GM12878 (cell line): Measurements from ENCODE around the gene AKAP9. TPM values are rescaled to one million over a fixed set of nuclear protein-coding genes. Genes with fewer than 3 reads are reported as not detected.

Experiments
- ATAC-seq: fragments of 200-7000 bp; cut with Tn5 transposase; 3 replicates; pipeline ENCODE4 v1.9.1; 2020; ENCODE audit warnings: mild to moderate bottlenecking, moderate library complexity
- BruUV-seq: library from RNA; stranded (reverse); fragments of 400-500 nt; replicated peaks from 2 replicates; lab custom pipeline; 2021; lab: Mats Ljungman, UMichigan
- CTCF ChIA-PET: fragments of 300-600 bp; sonication (Branson Sonifier 250); formaldehyde crosslinking; extraction: SDS; loops from one replicate; lab custom pipeline; 2021; ENCODE audit warnings: inconsistent platforms; lab: Yijun Ruan, JAX
- POLR2A ChIA-PET: fragments of 350-600 bp; formaldehyde crosslinking; extraction: SDS; loops from one replicate; lab custom pipeline; 2021; ENCODE audit warnings: inconsistent platforms; lab: Charles Lee
- RAD21 ChIA-PET: fragments of 300-600 bp; sonication (Branson Sonifier 250); formaldehyde crosslinking; loops from one replicate; lab custom pipeline; 2023; ENCODE audit warnings: antibody characterized with exemption; ENCODE audit not compliant: unreplicated experiment; lab: Charles Lee
- SMC1A ChIA-PET: fragments of 300-600 bp; sonication (Branson Sonifier 250); formaldehyde crosslinking; loops from one replicate; lab custom pipeline; 2023; ENCODE audit not compliant: unreplicated experiment, uncharacterized antibody; lab: Charles Lee
- DNase-seq: peaks from one replicate; pipeline ENCODE4 v3.0.0-alpha.2; 2011; ENCODE audit warnings: low read depth, low spot score
- FAIRE-seq: peaks from 3 replicates; lab custom pipeline; 2011; peaks lifted over from hg19 to GRCh38; lab: Jason Lieb, UNC
- H2AFZ ChIP-seq: 2 replicates; pipeline ENCODE4 v1.6.0; 2011; ENCODE audit warnings: low read depth, low read length, control low read depth; ENCODE audit not compliant: control insufficient read depth
- H3K27ac ChIP-seq: 2 replicates; pipeline ENCODE4 v1.5.1; 2011; ENCODE audit warnings: control low read depth; ENCODE audit not compliant: control insufficient read depth, insufficient read depth
- H3K27me3 ChIP-seq, 2 experiments: replicated peaks in 1 of 2; 2 replicates each; pipeline versions ENCODE4 v1.6.0 to v1.6.1; 2011; ENCODE audit warnings: low read length in 1 of 2; ENCODE audit not compliant: control insufficient read depth in 2 of 2, insufficient read depth in 2 of 2
- H3K36me3 ChIP-seq, 2 experiments: 2 replicates each; pipeline ENCODE4 v1.5.1; 2011; ENCODE audit warnings: low read length in 1 of 2; ENCODE audit not compliant: control insufficient read depth in 2 of 2, insufficient read depth in 2 of 2
- H3K4me1 ChIP-seq: 2 replicates; pipeline ENCODE4 v1.6.1; 2011; ENCODE audit warnings: mild to moderate bottlenecking, low read length, moderate library complexity, mixed read lengths; ENCODE audit not compliant: control insufficient read depth, insufficient read depth
- H3K4me2 ChIP-seq: 2 replicates; pipeline ENCODE4 v1.6.0; 2011; ENCODE audit warnings: control low read depth; ENCODE audit not compliant: control insufficient read depth, insufficient read depth
- H3K4me3 ChIP-seq: fragments of 200-600 bp; sonication (generic); 2 replicates; pipeline ENCODE4 v1.5.1; 2016
- H3K79me2 ChIP-seq: 2 replicates; pipeline ENCODE4 v1.6.0; 2011; ENCODE audit warnings: low read length; ENCODE audit not compliant: control insufficient read depth, insufficient read depth
- H3K9ac ChIP-seq: 2 replicates; pipeline ENCODE4 v1.8.0; 2011; ENCODE audit warnings: low read length, control low read depth, mixed read lengths; ENCODE audit not compliant: control insufficient read depth, insufficient read depth
- H3K9me3 ChIP-seq: replicated peaks from 3 replicates; pipeline ENCODE4 v1.5.1; 2011; ENCODE audit warnings: mild to moderate bottlenecking, low read length; ENCODE audit not compliant: control insufficient read depth, insufficient read depth
- H4K20me1 ChIP-seq: 2 replicates; pipeline ENCODE4 v1.6.0; 2011; ENCODE audit not compliant: control insufficient read depth, insufficient read depth
- NFYB ChIP-seq: IDR thresholded peaks from 2 replicates; pipeline ENCODE4 v1.6.1; 2011; ENCODE audit warnings: low read depth, mild to moderate bottlenecking, low read length, improper control_type of control experiment, moderate library complexity; ENCODE audit not compliant: insufficient read depth
- ZNF207 ChIP-seq: fragments of 450-650 bp; IDR thresholded peaks from 2 replicates; pipeline ENCODE4 v1.6.1; 2014; ENCODE audit warnings: antibody characterized with exemption, mild to moderate bottlenecking, borderline replicate concordance
- WGBS: methylation state at CpG from one replicate; pipeline ENCODE4 v1.1.6; 2016; ENCODE audit warnings: low lambda C conversion rate; ENCODE audit not compliant: insufficient replicate concordance, insufficient coverage; ENCODE audit errors: missing lambda C conversion rate; 5-methylcytosine and 5-hydroxymethylcytosine counted together
- in situ Hi-C: fragments of 300-500 bp; cut with MboI; formaldehyde crosslinking; loops from 9 replicates; pipeline ENCODE4 v1.14.3; 2018; ENCODE audit warnings: mixed read lengths
- intact Hi-C: fragments of 100-400 bp; cut with micrococcal nuclease; formaldehyde crosslinking; loops from one replicate; pipeline ENCODE4 v1.14.2; 2022; ENCODE audit not compliant: unreplicated experiment
- polyA plus RNA-seq, 11 experiments: library from polyadenylated mRNA; depleted of rRNA in 4 of 11; unstranded in 6 of 11; stranded (reverse) in 5 of 11; fragments of >200 nt; fragmentation: Nextera tagmentation in 4 of 11; fragmentation: Illumina TruSeq in 1 of 11; extraction: Ambion mirVana in 4 of 11; extraction: Trizol in 1 of 11; gene quantifications; 1 replicate in 1 of 11; 2 replicates in 10 of 11; pipeline versions ENCODE4 v1.2.1 to v1.2.3, GENCODE V29; 2011 to 2016; ENCODE audit warnings: inconsistent platforms in 2 of 11, missing spikeins in 2 of 11, low read depth in 1 of 11
- total RNA-seq, 4 experiments: library from RNA; depleted of rRNA in 3 of 4; stranded (reverse); fragments of >200 nt in 3 of 4; fragmentation: Illumina TruSeq in 1 of 4; extraction: Trizol in 1 of 4; gene quantifications; 2 replicates each; pipeline versions ENCODE4 v1.2.1 to v1.2.3, GENCODE V29; 2013 to 2021
- TF ChIP-seq, protein P1 (sequence below): IDR thresholded peaks from 2 replicates; pipeline ENCODE4 v1.6.1; 2012; ENCODE audit warnings: improper control_type of control experiment, low read depth, low read length; ENCODE audit not compliant: insufficient replicate concordance

The AKAP9 gene
- total and polyA plus RNA-seq, 10 of the 15 experiments (the other 5 are each of a cell fraction or from before 2014, with no cell fraction given) = 21.1 to 62.8 (median 31.6) TPM

DNA sequence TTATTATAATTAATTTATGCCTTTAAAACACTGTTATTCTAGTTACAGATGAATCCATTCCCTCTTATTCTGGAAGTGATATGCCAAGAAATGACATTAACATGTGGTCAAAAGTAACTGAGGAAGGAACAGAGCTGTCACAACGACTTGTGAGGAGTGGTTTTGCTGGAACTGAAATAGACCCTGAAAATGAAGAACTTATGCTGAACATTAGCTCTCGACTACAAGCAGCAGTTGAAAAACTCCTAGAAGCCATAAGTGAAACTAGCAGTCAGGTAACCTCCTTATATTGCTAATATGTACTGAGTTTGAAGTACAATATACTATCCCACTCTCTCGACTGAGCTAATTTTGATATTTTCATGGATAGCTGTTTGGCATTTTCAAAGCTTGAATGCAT lies 112.0 kb downstream of the AKAP9 start (continued):
- TF ChIP-seq, protein P1, sequence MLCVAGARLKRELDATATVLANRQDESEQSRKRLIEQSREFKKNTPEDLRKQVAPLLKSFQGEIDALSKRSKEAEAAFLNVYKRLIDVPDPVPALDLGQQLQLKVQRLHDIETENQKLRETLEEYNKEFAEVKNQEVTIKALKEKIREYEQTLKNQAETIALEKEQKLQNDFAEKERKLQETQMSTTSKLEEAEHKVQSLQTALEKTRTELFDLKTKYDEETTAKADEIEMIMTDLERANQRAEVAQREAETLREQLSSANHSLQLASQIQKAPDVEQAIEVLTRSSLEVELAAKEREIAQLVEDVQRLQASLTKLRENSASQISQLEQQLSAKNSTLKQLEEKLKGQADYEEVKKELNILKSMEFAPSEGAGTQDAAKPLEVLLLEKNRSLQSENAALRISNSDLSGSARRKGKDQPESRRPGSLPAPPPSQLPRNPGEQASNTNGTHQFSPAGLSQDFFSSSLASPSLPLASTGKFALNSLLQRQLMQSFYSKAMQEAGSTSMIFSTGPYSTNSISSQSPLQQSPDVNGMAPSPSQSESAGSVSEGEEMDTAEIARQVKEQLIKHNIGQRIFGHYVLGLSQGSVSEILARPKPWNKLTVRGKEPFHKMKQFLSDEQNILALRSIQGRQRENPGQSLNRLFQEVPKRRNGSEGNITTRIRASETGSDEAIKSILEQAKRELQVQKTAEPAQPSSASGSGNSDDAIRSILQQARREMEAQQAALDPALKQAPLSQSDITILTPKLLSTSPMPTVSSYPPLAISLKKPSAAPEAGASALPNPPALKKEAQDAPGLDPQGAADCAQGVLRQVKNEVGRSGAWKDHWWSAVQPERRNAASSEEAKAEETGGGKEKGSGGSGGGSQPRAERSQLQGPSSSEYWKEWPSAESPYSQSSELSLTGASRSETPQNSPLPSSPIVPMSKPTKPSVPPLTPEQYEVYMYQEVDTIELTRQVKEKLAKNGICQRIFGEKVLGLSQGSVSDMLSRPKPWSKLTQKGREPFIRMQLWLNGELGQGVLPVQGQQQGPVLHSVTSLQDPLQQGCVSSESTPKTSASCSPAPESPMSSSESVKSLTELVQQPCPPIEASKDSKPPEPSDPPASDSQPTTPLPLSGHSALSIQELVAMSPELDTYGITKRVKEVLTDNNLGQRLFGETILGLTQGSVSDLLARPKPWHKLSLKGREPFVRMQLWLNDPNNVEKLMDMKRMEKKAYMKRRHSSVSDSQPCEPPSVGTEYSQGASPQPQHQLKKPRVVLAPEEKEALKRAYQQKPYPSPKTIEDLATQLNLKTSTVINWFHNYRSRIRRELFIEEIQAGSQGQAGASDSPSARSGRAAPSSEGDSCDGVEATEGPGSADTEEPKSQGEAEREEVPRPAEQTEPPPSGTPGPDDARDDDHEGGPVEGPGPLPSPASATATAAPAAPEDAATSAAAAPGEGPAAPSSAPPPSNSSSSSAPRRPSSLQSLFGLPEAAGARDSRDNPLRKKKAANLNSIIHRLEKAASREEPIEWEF = no peak

DNA sequence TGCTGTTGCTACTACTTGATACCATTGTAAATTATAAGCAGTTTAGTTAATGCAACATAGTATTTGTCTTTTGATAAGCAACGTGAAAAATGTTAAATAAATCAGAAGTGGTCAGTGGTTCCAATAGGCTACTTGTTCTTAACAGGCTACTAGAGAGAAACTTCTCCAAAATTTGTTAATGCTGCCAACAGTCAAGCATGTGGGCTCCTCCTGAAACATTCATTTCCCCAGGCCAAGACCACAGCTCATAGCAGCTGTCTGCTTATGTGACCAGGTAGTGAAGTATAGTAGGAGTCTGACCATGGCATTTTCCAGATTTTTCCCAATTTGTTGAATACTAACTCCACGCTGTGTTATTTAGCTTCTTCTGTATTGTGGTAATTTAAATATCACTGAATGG lies 112.7 kb downstream of the AKAP9 start:
- in situ Hi-C loops (no loop called here), intact Hi-C loops (no loop called here)
- BruUV-seq = no TSS peak
- RAD21 ChIA-PET = no interaction called here
- H3K27me3 ChIP-seq = no peaks in the 10 kb centered on the region
- no peaks in the 10 kb centered on the region for H3K4me1 ChIP-seq
- no peak overlapping the region for H3K9ac ChIP-seq
- 72% methylated on average over 2 of the region's 2 CpGs for WGBS
- H3K36me3 ChIP-seq = peaks cover 0 to 7% of the 10 kb centered on the region in 2 experiments; a peak in 1 of 4 replicates
- TF ChIP-seq ZNF207 (no peak), NFYB (no peak)
- H3K79me2 ChIP-seq = no peaks in the 10 kb centered on the region
- no peak overlapping the region for H3K4me3 ChIP-seq
- H2AFZ ChIP-seq = no peak overlapping the region
- FAIRE-seq = no peak
- POLR2A ChIA-PET = no interaction called here
- ATAC-seq = no peak
- SMC1A ChIA-PET = no interaction called here
- no peaks in the 10 kb centered on the region for H4K20me1 ChIP-seq
- no peak overlapping the region for H3K27ac ChIP-seq
- no peaks in the 10 kb centered on the region for H3K9me3 ChIP-seq
- CTCF ChIA-PET = interaction anchor here (1.0 kb wide), 1 partner anchor 408 kb away, joined by 3 read pairs; no protein-coding TSS in a partner anchor
- no peak for DNase-seq
- H3K4me2 ChIP-seq = no peak overlapping the region
